Measurements from ENCODE around the gene NCBP3.
A peak's percentile ranks its signal among the peaks of the same experiment; 100 is the strongest.
"Not testable (repeated sequence)": the region's sequence is repeated elsewhere in the genome, so short reads cannot be mapped to it uniquely, and the experiment has no call there.

Gene NCBP3

GRCh38 chr17:3808701-3809100 is 37.3 kb downstream of the NCBP3 start:
- DNase-seq = no peak

GRCh38 chr17:3805581-3805980 is 40.5 kb downstream of the NCBP3 start:
- DNase-seq = no peak

DNA sequence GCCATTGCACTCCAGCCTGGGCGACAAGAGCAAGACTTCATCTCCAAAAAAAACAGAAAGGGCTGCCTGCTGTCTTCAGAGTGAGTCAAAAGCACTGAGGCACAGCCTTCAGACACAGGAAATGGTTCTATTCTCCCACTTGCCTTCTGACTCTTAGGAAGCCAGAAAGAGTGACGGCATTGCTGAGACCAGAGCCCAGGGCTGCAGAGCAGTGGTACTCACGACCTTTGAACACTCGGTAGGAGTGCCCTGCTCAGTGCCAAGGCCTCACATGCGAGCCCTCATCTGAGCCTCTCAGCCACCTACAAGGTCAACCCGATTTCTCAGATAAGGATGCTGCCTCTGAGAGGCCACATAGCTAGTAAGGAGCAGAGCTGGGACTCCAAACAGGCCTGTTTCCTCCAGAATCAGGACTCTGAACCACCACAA is 41.5 kb downstream of the NCBP3 start:
- DNase-seq = peak; percentile 36

GRCh38 chr17:3803308-3803640 is 42.8 kb downstream of the NCBP3 start:
- DNase-seq = no peak

DNA sequence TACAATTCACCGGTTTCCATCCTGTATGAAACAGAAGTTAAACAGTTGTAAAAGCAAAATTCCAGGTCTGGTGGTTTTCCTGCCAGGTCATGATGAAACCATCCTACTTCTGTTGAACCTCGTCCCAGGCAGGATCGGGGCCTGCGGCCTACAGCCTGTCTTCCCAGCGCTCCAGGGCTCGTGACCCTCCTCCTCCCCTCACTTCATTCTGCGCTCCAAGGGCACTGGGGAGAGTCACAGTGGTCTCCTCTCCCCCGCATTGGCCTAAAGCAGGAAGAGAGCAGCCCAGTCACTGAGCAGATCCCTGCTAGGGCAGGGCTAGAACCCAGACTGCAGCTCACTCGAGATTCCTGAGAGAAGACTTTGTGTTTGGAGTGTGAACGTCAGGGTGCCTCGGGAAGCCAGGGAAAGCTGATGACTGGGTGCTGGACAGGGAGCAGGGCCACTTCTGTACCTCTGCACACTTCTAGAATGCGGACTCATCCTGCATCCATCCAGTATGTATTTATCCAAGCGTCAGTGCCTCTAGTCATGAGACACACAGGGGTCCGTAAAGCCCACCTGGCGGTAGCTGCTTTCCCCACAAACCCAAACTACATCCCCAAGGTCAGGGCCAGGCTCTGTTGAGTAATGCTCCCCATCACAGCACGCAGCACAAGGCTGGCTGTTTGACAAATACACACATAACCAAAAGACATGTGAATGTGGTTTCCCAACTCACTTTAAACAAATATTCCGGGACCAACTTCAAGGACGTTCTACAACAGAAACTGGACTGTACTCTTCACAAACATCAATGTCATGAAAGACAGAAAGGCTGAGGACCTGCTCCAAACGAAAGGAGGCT is 43.4 kb downstream of the NCBP3 start:
- DNase-seq = no peak

- no peak for DNase-seq
These were observed 44.3 kb downstream of the NCBP3 start for GRCh38 chr17:3801792-3802191.

- no peak for DNase-seq
These were observed 44.7 kb downstream of the NCBP3 start for GRCh38 chr17:3801347-3801746.

- DNase-seq = no peak
These were observed 45.4 kb downstream of the NCBP3 start, which contains the start of gene ITGAE for GRCh38 chr17:3800362-3801271. Gene ITGAE, minus strand, starts transcription at chr17:3801188. Its CDS starts 44 bp downstream, at chr17:3801144.

DNA sequence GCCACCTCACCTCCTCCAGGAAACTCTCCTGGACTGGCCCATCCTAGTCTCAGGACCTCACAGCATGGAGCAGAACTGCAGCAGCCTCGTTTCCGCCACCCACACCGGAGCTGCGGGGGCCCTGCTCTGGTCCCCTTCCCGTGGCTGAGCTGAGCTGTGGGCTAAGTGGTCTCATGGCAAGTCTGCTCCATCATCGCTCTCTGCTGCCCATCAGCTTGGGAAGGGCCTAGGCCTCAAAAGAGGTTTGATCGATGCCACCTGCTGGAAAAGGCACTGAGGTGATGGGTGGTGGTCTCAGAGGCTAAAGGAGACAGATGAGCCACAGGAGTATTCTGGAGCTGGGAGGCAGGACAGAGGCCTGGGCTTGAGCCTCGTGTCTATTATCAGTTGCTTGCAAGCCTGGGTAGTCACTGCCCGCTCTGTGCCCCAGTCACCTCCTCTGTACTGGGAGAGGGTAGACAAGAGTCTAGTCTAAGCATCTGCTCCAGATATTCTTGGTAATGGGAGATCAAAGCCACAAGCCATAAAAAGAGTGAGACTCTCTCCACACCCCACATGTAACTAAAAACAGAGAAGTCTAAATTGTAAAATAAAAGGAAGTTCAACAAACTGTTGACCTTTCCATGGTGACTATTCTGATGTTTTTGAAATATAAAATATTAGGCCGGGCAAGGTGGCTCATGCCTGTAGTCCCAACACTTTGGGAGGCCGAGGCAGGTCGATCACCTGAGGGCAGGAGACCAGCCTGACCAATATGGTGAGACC is 46.7 kb downstream of the NCBP3 start:
- no peak for DNase-seq

DNA sequence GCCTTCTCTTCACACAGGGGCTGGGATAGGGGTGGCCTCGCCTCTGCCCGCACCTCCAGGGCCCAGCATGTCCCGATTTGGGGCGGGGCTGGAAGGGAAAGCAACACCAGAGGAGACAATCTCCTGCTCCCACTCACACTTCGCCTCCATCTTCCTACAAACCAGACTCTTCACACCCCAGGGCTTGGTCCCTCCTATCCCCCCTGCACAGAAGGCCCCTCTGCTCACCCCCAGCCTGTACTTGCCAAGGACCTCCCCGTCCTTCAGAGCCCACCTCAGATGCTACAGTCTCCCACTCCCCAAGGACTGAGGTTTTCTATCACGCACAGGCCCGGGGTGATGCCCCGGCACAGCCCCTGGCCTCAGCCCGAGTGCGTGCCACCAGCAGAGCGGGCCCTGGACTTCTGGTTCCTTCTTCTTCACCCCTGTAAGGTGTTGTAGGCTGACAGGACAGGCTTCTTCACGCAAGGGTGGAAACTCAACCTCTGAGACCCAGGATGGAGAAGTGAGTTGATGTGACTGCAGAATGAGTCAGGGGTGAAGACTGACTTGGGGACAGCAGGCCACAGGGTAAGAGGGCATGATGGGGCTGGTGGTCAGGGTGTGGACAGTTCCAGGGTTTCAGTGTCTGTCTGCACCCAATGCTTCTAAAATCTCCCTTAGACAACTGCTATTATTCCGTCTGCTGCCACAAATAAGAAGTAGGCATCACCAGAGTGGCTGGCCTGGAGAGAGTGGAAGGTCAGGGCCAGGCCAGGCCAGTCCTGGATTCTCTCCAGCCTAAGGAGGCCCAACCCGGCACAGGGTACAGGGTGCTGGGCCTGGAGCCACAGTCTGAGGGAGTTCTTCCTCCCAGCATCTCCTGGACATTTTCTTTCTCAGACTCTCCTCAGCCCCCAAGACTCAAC is 47.5 kb downstream of the NCBP3 start:
- no peak for DNase-seq

DNA sequence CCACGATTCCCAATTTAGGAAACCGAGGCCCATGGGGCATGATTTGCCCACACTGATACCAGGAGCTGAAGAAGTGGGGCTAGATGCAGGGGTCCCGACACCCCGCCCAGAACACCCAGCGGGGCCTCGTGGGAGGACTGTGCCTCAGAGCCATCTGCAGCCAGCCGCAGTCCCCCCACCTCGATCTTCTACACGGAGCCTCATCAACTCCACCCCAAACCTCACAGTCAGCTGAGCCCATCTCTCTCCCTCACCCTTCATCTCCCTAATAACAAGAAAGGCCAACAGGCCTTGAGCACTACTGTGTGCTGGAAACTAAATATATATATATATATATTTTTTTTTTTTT is 49.2 kb downstream of the NCBP3 start:
- peak; percentile 58 for DNase-seq

- peak; percentile 76 for DNase-seq
These were observed 49.8 kb downstream of the NCBP3 start for GRCh38 chr17:3796110-3796821.

DNA sequence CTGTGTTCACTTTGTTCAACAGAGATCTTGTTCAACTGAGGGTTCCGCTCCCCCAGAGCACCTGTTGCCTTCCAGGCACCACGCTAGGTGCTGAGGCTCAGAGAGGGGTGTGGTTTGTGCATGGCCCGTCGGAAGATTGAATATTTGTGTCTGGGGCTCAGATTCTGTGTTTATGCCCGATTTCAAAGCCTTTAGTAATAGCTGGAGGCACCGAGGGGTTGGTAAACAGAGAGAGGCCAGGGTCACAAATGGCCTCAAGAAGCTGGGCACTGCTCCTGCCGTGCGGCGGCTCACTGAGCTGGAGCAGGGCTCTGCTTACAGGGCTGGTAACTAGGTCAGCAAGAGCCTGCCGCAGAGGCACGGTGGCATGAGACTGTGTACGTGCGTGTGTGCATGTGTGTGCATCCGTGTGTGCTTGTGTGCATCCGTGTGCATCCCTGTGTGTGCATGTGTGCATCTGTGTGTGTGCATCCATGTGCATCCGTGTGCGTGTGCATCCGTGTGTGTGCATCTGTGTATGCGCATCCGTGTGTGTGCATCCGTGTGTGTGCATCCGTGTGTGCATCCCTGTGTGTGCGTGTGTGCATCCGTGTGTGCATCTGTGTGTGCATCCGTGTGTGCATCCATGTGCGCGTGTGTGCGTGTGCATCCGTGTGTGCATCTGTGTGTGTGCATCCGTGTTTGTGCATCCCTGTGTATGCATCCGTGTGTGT is 50.5 kb downstream of the NCBP3 start:
- peak; percentile 36 for DNase-seq

DNA sequence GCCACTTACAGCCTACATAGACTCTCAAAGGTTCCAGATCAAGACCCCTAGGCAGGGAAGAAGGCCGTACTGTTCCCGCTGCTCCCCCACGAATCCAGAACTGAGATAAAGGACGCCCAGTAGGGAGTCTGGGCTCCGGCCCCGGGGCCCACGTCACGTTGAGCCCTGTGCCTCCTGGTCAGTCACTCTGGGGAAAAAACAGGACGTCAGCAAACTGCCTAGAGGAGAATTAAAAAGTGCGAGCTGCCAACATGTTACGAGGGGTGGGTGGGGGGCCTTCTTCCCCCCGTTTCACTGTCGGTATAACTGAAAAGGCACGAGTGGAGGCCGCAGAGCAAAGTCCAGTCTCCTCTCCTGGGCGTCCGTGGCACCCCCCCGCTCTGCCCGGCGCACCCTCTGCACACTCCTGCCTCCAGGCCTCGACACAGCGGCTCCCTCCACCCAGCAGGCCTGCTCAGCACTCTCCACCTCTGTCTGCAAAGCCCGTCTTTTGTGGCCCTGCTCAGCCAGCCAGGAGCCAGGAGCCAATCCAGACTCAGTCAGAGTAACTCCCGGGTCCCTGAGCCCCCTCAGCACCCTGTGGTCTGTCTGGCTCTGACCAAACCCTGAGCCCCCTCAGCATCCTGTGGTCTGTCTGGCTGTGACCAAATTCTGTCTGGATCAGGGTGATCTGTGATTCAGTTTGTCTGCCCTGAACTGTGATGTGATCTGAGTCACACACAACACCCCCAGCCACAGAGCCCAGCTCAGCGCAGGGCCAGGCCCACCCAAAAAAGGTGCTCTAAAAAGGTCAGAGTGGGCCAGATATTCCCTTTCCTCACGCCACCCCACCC is 51.3 kb downstream of the NCBP3 start:
- DNase-seq = peak; percentile 62

DNA sequence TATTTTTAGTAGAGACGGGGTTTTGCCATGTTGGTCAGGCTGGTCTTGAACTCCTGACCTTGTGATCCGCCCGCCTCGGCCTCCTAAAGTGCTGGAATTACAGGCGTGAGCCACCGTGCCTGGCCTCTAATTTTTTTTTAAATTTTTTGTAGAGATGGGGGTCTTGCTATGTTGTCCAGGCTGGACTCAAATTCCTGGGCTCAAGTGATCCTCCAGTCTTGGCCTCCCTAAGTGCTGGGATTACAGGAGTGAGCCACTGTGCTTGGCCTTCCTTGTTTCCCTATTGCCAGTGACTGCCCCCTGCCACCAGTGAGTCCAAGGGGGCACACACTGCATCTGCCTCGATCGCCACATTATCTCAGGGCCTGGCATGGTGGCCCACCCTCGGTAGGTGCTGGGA is 51.9 kb downstream of the NCBP3 start:
- not testable (repeated sequence) for DNase-seq

- DNase-seq = not testable (repeated sequence)
These were observed 52.8 kb downstream of the NCBP3 start for GRCh38 chr17:3793258-3793657.

- DNase-seq = no peak
These were observed 53.6 kb downstream of the NCBP3 start for GRCh38 chr17:3792481-3792880.

DNA sequence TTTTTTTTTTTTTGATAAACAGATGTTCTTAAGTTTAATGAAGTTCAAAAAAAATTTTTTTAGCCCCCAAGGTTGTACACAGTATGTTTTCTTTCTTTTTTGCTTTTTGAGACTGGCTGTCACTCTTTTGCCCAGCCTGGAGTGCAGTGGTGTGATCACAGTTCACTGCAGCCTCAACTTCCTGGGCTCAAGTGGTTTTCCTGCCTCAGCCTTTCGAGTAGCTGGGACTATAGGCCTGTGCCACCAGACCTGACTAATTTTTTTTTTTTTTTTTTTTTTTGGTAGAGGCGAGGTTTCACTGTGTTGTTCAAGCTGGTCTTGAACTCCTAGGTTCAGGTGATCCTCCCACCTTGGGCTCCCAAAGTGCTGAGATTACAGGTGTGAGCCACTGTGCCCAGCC is 57.8 kb downstream of the NCBP3 start:
- DNase-seq = peak; percentile 50

- not testable (repeated sequence) for DNase-seq
These were observed 60.7 kb downstream of the NCBP3 start for GRCh38 chr17:3785323-3785722.

DNA sequence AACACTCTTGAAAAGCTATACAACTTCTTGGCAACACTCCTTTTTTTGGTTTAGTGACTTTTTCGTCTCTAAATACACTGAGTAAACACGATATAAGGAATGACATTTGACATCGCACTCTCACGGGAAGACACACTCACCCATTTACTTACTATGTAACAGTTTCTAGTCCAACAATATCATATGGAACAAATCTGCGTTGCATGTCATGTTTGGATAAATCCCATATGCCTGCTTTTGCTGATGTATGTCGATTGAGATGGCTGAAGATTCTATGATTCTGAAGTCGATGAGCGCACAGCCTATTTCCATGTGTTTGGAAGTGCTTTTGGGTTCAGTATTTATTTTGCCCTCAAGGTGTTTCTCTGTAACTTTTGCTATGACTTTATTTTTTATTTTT is 63.3 kb downstream of the NCBP3 start:
- no peak for DNase-seq
